Retinal pigment epithelial cell (primary cell): ENCODE measurements around the gene PEX10.

ENCODE experiments used
- DNase-seq: peaks from one replicate; pipeline ENCODE4 v3.0.0-alpha.2; 2010; ENCODE audit warnings: low read depth
- H3K4me3 ChIP-seq: 2 replicates; pipeline ENCODE4 v1.5.1; 2011; ENCODE audit warnings: mild to moderate bottlenecking, low read length, control low read depth, moderate library complexity
- CTCF ChIP-seq: conservative IDR thresholded peaks from 2 replicates; pipeline ENCODE4 v1.5.1; 2011; ENCODE audit warnings: low read depth, low read length, control low read depth, inconsistent platforms

PEX10 gene

GRCh38 chr1:2455757-2456156, 43.4 kb upstream of the PEX10 start:
- H3K4me3 ChIP-seq = no peak overlapping the region
- DNase-seq = no peak
- TF ChIP-seq CTCF = no peak

- no peak for DNase-seq
- H3K4me3 ChIP-seq = no peak overlapping the region
- no peak for TF ChIP-seq CTCF
Observed at GRCh38 chr1:2454227-2454626, 41.9 kb upstream of the PEX10 start.

- no peak for DNase-seq
- no peak overlapping the region for H3K4me3 ChIP-seq
- TF ChIP-seq CTCF = no peak
Observed at GRCh38 chr1:2452932-2453315, 40.6 kb upstream of the PEX10 start.

GRCh38 chr1:2452201-2452931, 40.0 kb upstream of the PEX10 start:
- no peak for TF ChIP-seq CTCF
- DNase-seq = no peak
- no peak overlapping the region for H3K4me3 ChIP-seq

GRCh38 chr1:2451741-2452140, 39.4 kb upstream of the PEX10 start:
- H3K4me3 ChIP-seq = no peak overlapping the region
- no peak for TF ChIP-seq CTCF
- no peak for DNase-seq

GRCh38 chr1:2449636-2450454, 37.5 kb upstream of the PEX10 start:
- no peak overlapping the region for H3K4me3 ChIP-seq
- no peak for DNase-seq
- no peak for TF ChIP-seq CTCF

GRCh38 chr1:2448098-2448445, 35.7 kb upstream of the PEX10 start:
- no peak overlapping the region for H3K4me3 ChIP-seq
- no peak for DNase-seq
- TF ChIP-seq CTCF = no peak
